GM18909 (cell line): Measurements from ENCODE around the gene MMP24OS.
"Not testable (repeated sequence)": the region's sequence is repeated elsewhere in the genome, so short reads cannot be mapped to it uniquely, and the experiment has no call there.

ENCODE experiments used
- ATAC-seq: cut with Tn5 transposase; IDR thresholded peaks from one replicate; pipeline ENCODE4 v1.9.1; 2021; ENCODE audit warnings: mild to moderate bottlenecking; ENCODE audit not compliant: unreplicated experiment, poor library complexity

MMP24OS gene

DNA sequence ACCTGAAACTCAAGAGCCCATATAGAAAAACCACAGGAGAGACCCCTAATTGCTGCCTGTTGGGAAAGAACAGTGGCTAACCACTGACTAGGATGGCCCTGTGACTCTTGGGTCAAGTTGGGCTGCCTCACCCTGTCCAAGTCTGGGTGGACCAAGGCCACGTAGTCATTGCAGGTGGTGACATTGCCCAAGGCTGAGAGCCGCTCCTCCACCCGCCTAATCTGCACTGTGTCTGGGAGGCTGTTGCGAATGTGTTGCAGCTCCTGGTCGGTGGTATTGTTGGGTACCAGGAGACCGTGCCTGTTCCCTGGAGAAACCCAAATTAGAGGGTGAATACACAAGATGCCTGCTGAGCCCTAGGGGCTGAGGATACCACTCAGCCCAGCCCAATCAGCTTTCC, 2.6 kb upstream of the MMP24OS start:
- no peak for ATAC-seq

DNA sequence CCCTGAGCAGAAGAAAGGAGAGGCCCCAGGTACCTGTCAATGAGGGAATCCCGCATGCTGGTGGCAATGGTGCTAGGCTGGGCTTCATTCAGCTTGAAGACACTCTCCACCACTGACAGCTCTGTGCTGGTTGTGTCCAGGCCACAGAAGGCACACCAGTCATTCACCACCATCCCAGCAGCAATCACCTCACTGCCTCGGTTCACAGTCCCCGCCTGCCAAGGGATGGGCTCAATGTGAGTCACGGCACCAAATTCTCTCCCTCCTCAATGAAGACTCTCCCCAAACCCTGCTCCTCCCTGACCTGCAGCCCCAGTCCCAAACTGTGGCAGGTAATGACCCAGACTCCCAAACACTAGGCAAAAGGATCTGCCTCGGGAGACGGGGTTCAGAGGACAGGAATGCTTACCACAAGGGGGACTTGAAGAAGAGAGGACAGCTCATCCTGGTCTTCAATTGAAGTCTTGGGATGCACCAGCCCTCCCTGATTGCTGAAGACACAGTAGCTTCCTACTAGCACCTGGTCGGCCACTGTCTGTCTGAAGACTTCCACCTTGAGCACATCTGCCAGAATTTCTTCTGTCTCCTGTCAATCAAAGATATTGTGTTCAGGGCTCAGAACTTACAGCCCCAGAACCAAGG, 1.7 kb upstream of the MMP24OS start:
- ATAC-seq: no peak

DNA sequence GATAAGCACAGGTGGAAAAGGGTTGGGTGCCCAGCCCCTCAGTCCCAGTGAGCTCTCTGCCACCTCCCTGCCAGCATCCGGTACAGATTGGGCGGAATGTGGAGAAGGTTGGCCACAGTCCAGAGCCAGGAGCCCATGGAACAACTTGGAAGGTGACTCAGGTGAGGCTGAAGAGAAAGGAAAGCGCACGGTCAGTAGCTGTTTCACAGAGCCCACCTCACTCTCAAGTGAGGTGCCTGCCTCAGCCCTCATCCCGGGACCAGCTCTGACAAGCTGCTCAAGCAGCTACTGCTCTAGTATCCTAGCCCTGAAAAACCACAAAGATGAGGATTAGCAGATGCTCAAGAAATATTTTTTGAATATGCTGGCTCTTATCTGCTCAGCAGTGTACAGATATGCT, 1.1 kb upstream of the MMP24OS start:
- no peak for ATAC-seq

DNA sequence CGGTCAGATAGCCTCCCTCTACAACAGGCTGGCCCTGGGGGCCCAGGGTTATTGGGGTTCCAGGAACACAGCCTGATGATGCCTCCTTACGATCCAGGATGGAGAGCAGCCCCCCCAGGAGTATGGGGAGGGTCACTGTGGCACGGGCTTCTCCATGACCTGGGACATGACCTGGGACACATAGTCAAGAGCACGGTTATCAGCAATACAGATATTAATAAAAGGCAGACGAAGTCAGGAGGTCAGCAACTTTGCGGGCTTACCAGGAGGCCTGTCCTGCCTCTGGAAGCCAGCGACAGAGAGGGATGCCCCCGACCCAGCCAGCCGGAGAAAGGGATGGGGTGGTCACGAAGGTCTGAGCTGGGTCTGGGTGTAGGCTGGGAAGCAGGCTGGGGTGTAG, 795 bp downstream of the MMP24OS start:
- no peak for ATAC-seq

DNA sequence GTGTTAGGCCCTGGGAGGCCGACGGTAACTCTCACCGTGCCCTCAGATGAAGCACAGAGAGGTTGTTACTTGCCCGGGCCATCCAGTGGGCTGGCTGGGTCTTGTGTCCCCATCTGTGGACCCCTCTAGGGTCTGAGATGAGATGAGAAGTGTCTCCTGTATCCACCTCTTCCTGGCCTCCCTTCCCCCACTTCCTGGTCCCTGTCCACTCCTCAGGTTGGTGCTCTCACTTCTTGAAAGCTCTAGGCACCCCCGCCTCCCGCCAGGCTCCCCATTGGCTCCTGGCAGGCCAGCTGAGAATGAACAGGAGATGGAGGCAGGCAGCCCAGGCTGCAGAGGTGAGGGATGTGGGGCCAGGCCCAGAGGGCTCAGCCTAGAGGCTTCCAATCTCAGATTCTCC, 1.5 kb downstream of the MMP24OS start:
- ATAC-seq: no peak

DNA sequence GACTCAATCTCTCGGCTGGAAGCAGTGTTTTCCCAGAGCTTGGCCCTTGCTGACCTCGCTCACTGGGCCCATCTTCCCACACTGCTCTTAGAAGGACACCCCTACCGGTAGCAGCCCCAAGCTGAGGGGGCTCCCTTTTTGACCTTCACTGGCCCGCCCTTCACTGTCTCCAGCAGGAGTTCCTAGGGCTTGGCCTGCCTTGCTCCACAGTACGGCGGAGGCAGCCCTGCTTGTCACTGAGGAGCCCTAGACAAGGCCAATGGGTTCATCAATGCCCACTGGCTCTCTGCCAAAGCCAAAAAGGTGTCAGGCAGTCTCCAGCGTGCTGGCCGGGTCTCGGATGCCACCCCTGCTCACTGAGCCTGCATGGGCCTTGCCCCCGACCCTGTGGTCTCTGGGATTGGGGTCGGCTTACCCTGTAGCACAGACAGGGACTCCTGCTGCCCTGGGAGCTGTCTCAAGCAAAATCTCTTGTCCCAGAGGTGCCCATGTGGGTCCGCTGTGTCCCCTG, 2.1 kb downstream of the MMP24OS start:
- ATAC-seq: no peak

DNA sequence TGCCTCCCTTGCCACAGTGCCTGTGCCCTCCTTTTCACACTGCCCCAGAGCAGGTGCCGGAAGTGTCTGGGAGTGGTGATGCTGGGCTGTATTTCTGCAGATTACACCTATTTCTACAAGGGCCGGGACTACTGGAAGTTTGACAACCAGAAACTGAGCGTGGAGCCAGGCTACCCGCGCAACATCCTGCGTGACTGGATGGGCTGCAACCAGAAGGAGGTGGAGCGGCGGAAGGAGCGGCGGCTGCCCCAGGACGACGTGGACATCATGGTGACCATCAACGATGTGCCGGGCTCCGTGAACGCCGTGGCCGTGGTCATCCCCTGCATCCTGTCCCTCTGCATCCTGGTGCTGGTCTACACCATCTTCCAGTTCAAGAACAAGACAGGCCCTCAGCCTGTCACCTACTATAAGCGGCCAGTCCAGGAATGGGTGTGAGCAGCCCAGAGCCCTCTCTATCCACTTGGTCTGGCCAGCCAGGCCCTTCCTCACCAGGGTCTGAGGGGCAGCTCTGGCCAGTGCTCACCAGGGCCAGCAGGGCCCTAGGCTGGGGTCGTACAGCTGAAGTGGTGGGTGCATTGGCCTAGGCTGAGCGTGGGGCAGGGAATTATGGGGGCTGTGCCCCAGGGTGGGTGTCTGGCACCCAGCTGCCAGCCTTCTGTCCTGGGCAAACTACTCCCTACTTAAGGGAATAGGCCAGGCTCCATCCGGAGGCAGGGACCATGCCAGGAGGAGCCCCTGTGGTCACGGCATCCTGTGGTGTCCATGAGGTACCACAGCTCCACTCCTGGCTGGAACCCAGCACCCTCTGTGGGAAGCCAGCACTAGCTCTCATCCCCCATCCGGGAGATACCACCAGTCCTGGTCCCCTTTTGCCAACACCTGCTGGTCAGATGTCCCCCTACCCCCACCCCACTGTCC, 3.5 kb downstream of the MMP24OS start:
- no peak for ATAC-seq

DNA sequence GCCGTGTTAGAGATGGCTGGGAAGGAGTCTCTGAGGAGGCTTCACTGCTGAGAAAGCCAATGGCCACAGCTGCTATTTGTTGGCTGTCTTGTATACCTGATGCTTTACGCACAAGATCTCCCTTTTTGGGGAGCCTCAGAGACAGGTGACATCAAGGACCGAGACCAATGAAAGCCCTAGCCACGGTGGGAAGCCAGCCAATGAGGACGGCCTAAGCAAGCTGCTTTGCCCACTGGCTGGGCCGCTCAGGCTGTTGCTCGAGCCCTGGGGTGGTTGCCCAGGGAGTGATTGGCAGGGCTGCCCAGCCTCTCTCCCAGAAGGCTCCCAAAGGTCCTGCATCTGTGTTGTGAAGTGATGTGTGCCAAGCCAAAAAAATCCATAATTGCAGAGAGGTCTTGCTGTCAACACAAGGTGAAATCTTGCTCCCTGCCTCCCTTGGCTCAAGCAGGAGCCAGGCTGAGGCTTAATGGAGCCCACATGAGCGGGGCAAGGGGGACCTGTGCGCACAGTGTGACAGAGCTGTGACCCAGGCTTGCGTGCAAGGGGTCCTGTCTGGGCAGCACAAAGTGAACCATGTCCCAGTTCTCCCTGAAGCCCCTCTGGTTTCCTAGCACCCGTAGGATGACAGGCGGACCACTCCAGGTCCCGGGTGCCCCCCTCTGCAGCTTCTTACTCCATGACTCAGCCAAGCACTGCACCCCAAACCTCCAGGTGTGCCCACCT, 4.3 kb downstream of the MMP24OS start:
- ATAC-seq: no peak

DNA sequence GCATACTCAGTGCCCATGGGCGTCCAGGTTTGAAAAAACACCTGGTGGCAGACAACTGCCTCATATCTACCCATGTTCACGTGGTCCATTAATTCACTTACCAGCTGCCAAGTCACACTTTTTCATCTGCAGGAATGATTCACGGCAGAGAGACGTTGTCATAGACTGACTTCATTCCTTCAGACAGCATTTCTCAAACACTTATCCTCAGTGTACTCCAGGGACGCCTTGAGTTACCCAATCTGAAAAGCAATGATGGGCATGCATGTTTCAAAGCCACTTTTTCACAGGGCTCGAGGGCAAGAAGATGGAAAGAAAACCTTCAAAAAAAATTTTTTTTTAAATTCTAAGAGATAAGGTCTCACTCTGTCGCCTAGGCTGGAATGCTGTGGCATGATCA, 6.0 kb downstream of the MMP24OS start:
- no peak for ATAC-seq

DNA sequence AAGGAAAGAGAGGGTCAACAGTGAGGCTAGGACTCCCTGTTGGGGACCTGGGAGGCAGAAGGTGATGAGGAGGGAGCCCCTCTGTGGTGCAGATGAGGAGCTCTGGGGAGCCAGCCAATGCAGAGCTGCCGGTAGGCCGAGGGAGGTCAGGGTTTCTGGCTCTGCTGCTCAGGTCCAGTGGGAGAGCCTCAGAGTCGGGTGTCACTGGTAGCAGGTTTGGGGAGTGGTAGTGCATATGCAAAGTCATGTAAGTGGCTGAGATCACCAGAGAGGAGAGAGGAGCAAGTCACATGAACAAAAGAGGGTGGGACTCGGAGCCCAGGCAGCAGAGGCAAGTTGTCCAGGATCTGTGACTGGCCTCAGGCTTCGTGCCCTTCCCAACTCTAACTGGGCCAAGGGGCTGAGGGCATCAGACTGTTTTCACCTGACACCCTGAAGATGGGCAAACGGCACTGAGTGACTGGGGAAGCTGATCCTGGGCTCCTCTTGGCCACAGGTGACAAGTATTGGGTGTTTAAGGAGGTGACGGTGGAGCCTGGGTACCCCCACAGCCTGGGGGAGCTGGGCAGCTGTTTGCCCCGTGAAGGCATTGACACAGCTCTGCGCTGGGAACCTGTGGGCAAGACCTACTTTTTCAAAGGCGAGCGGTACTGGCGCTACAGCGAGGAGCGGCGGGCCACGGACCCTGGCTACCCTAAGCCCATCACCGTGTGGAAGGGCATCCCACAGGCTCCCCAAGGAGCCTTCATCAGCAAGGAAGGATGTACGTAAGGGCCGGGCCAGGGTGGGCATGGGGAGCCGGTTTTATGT, 6.6 kb downstream of the MMP24OS start:
- ATAC-seq: no peak

DNA sequence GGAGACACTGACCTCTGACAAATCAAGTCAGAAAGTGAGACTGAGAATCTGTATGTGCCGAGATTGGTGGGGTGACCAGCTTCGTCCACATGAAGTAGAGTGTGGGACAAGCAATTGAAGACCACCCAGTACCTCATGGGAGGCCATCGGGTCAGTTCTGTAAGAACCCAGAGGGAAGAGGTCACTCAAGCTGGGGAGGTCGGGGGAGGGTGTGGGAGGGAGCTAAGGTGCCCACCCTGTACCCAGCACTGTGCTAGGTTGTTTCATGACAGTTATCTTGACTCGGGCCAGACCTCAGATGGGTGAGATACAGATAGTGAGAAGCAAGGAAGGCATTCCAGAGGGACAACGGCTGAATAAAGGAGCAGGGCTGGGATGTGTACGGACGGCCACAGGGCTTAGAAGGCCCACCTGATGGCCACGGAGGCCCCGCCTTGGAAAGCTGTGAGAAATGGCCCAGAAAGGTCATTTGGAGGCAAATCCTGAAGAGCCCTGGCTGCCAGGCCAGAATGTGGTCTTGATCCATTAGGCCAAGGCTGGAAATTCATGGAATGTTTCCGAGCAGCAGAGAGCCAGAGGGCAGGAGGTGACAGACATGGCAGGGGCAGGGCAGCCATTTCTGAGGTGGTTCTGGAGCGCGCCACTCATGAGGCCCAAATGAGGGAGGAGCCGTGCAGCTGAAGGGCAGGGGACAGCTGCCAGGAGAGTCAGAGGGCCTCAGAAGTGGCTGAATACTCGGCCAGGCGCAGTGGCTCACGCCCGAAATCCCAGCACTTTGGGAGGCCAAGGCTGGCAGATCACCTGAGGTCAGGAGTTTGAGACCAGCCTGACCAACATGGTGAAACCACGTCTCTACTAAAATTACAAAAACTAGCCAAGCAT, 7.7 kb downstream of the MMP24OS start:
- no peak for ATAC-seq

DNA sequence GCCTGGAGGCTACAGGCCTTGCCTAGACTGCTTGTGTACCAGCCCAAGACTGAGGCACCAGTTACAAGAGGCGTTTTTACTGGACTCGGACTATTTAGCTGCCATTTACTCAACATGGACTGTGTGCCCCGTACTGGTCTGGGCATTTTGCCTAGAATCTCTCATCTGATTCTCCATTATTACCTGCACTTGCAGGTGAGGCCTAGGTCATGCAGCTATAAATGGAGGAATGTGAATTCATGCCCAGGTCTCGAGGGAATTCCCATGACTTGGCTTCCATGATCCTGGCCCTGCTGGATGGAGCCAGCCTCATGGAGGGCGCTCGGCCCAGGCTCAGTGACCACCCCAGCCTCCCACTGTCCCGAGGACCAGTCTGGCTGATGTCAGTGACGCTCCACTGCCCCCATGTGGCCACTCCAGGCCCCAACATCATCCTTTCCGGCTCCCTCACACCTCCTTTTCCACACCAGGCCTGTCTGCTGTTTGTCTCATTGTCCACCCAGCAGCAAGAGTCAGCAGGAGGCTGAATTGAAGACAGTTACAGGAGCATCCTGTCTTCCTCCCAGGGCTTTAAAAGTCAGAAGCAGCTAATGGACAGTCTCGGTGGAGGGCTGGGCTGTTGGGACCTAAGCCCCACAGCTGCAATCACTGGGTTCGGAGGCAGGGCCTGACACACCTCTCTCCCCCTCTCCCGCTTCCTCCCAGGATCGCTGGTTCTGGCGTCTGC, 8.7 kb downstream of the MMP24OS start:
- no peak for ATAC-seq

DNA sequence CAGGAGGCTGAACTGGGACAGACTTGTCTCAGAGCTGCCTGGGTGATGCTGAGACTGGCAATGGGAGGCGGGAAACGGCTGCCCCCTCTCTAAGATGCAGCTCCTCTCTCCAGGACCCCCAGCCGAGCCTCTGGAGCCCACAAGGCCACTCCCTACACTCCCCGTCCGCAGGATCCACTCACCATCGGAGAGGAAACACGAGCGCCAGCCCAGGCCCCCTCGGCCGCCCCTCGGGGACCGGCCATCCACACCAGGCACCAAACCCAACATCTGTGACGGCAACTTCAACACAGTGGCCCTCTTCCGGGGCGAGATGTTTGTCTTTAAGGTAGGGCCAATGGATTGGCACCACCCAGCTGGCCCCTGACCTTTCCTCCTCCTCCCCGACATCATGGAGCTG, 10.8 kb downstream of the MMP24OS start:
- no peak for ATAC-seq

DNA sequence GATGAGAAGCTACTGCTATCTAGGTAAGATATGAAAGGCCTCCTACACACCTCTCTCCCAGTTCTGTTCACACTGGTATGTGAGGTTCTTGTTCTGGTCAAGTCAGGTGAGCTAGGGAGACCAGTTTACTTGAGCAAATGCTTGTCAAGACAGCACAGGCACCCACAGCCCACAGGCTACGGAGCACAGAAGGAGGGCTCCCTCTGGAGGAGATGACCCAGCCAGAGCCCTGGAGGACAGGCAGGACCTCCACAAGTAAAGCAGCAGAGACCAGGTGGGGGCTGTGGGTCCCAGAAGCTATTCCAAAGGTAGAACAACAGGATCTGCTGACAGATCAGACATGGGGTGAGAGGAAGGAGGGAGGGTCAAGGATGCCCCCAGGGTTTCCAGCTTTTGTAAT, 13.2 kb downstream of the MMP24OS start:
- no peak for ATAC-seq

DNA sequence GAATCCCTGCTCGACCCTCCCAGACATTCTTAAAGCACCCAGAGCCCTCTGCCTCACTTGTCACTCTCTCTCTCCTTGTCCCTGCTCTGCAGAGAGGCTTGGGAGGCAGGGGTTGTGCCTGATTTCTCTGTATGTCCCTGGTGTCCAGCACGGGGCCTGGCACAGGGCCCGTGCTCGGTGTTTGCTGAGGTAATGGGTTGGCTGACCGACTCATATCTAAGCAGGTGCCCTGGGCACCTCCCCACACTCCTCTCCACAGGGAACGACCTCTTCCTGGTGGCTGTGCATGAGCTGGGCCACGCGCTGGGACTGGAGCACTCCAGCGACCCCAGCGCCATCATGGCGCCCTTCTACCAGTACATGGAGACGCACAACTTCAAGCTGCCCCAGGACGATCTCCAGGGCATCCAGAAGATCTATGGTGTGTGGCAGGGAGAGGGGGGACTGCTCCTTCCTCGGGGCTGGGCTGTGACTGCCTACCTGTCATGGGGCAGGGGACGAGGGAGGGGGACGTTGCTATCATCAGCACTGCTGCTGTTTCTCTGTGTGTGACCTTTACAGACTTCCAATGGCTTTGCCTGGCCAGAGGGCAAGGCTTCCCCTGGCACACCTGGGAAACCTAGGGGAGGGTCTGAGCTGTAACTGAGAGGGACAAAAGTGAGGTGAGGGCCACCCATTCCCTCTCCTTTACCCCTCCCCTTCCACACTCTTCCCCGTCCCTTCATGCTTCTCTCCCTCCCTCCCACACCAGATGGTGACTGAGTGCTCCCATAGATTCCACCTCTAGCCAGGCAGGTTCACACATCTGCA, 14.2 kb downstream of the MMP24OS start:
- no peak for ATAC-seq

DNA sequence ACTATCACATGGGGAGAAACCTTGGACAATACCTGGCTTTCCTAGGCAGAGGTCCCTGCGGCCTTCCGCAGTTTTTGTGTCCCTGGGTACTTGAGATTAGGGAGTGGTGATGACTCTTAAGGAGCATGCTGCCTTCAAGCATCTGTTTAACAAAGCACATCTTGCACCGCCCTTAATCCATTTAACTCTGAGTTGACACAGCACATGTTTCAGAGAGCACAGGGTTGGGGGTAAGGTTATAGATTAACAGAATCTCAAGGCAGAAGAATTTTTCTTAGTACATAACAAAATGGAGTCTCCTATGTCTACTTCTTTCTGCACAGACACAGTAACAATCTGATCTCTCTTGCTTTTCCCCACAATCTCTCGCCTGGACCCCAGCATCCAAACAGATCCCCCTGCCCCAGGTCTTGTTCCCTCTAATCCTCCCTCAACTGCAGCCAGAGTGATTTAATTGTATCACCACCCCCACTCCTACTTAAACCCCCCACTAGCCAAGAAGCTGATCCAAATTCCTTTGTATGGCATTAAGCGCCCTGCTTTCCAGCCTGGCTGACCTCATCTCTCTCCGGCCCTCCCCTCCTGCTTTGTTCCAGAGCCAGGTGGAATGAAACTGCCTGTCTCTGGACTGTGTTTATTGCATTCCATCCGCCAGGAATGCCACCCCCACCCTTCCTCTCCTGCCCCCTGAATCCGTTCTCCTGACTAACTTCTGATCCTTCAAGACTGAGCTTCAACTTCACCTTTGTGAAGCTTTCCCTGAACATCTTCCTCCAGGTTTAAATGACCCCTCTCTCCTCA, 15.0 kb downstream of the MMP24OS start:
- not testable (repeated sequence) for ATAC-seq

DNA sequence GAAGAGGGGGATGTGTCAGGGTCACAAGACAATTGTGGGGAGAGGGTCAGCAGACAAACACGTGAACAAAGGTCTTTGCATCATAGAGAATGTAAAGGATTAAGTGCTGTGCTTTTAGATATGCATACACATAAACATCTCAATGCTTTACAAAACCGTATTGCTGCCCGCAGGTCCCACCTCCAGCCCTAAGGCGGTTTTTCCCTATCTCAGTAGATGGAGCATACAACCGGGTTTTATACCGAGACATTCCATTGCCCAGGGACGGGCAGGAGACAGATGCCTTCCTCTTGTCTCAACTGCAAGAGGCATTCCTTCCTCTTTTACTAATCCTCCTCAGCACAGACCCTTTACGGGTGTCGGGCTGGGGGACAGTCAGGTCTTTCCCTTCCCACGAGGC, 15.6 kb downstream of the MMP24OS start:
- ATAC-seq: not testable (repeated sequence)
